H1 (cell line): ENCODE measurements around the gene PHGDH. TPM values are rescaled to one million over a fixed set of nuclear protein-coding genes. Genes with fewer than 3 reads are reported as not detected.

ENCODE experiments used
- CTCF ChIA-PET: fragments of 300-600 bp; sonication (Branson Sonifier 250); formaldehyde crosslinking; loops from one replicate; lab custom pipeline; 2021; ENCODE audit not compliant: partially characterized antibody; lab: Charles Lee
- POLR2A ChIA-PET: fragments of 300-600 bp; sonication (Branson Sonifier 250); formaldehyde crosslinking; loops from one replicate; lab custom pipeline; 2021; ENCODE audit warnings: inconsistent platforms; ENCODE audit not compliant: partially characterized antibody; lab: Charles Lee
- DNase-seq, 2 experiments: peaks; one replicate each; pipeline versions ENCODE4 v3.0.0 to v3.0.0-alpha.2; 2010 to 2022; ENCODE audit warnings: low spot score in 2 of 2, low read depth in 1 of 2, mixed read lengths in 1 of 2
- FAIRE-seq: peaks from 2 replicates; lab custom pipeline; 2011; peaks lifted over from hg19 to GRCh38; lab: Jason Lieb, UNC
- H2AFZ ChIP-seq: 2 replicates; pipeline ENCODE4 v1.8.1; 2012; ENCODE audit warnings: low read length, inconsistent platforms
- H2AK5ac ChIP-seq: 2 replicates; pipeline ENCODE4 v1.6.1; 2013; ENCODE audit warnings: low read depth, low read length
- H2BK120ac ChIP-seq: replicated peaks from 2 replicates; pipeline ENCODE3; 2013; ENCODE audit warnings: low read depth, low read length, inconsistent platforms
- H2BK12ac ChIP-seq: 2 replicates; pipeline ENCODE4 v1.6.1; 2013; ENCODE audit warnings: low read depth, low read length
- H2BK15ac ChIP-seq: 2 replicates; pipeline ENCODE4 v1.6.1; 2013; ENCODE audit warnings: low read length
- H2BK20ac ChIP-seq: 2 replicates; pipeline ENCODE4 v1.6.1; 2013; ENCODE audit warnings: low read length
- H2BK5ac ChIP-seq: 2 replicates; pipeline ENCODE4 v1.6.1; 2013; ENCODE audit warnings: low read depth, low read length
- H3K14ac ChIP-seq: 2 replicates; pipeline ENCODE4 v1.6.1; 2013; ENCODE audit warnings: inconsistent platforms; ENCODE audit not compliant: insufficient read length
- H3K18ac ChIP-seq: 2 replicates; pipeline ENCODE4 v1.6.1; 2013; ENCODE audit warnings: low read length; ENCODE audit errors: extremely low read depth
- H3K23ac ChIP-seq: 2 replicates; pipeline ENCODE4 v1.6.1; 2013; ENCODE audit warnings: inconsistent platforms; ENCODE audit not compliant: insufficient read length
- H3K23me2 ChIP-seq: 2 replicates; pipeline ENCODE4 v1.6.1; 2013; ENCODE audit warnings: low read depth, low read length
- H3K27ac ChIP-seq: 2 replicates; pipeline ENCODE4 v1.6.1; 2011; ENCODE audit warnings: low read depth, low read length, inconsistent platforms
- H3K27me3 ChIP-seq, 4 experiments: replicated peaks in 1 of 4; 1 replicate in 1 of 4; 2 replicates in 3 of 4; pipeline versions ENCODE4 v1.6.1 to v1.8.1; 2011 to 2013; ENCODE audit warnings: low read length in 3 of 4, mild to moderate bottlenecking in 3 of 4, inconsistent platforms in 2 of 4, mixed read lengths in 2 of 4, moderate library complexity in 1 of 4; ENCODE audit not compliant: control insufficient read depth in 3 of 4, insufficient read depth in 3 of 4; ENCODE audit errors: extremely low read depth in 1 of 4
- H3K36me3 ChIP-seq, 4 experiments: 2 replicates each; pipeline versions ENCODE4 v1.6.1 to v1.8.1; 2011 to 2013; ENCODE audit warnings: mild to moderate bottlenecking in 4 of 4, low read length in 3 of 4, moderate library complexity in 2 of 4, control low read depth in 1 of 4, inconsistent platforms in 1 of 4; ENCODE audit not compliant: insufficient read depth in 4 of 4, control insufficient read depth in 2 of 4
- H3K4ac ChIP-seq: replicated peaks from 2 replicates; pipeline ENCODE3; 2013; ENCODE audit warnings: low read length, low read depth, mixed read lengths, inconsistent platforms; ENCODE audit not compliant: insufficient read length
- H3K4me1 ChIP-seq, 4 experiments: replicated peaks in 1 of 4; 1 replicate in 1 of 4; 2 replicates in 3 of 4; pipeline versions ENCODE4 v1.6.1 to v1.8.1; 2011 to 2013; ENCODE audit warnings: low read length in 3 of 4, inconsistent platforms in 2 of 4, mixed read lengths in 1 of 4; ENCODE audit not compliant: insufficient read depth in 4 of 4, control insufficient read depth in 3 of 4
- H3K4me2 ChIP-seq, 2 experiments: 2 replicates each; pipeline versions ENCODE4 v1.6.1 to v1.8.1; 2011 to 2013; ENCODE audit warnings: low read depth in 2 of 2, low read length in 2 of 2, control low read depth in 1 of 2, inconsistent platforms in 1 of 2, mild to moderate bottlenecking in 1 of 2; ENCODE audit not compliant: insufficient read depth in 1 of 2
- H3K4me3 ChIP-seq, 4 experiments: fragments of 200-600, 300-600 bp in 1 of 4; sonication (generic), shearing (Covaris generic), sonication (Bioruptor Twin) in 1 of 4; 2 replicates each; pipeline versions ENCODE4 v1.5.1 to v1.8.1; 2011 to 2016; ENCODE audit warnings: low read length in 4 of 4, low read depth in 3 of 4, control low read depth in 2 of 4, inconsistent platforms in 2 of 4, mild to moderate bottlenecking in 2 of 4, mixed read lengths in 1 of 4, moderate library complexity in 1 of 4; ENCODE audit not compliant: insufficient read depth in 2 of 4; ENCODE audit errors: extremely low read depth in 1 of 4
- H3K56ac ChIP-seq: replicated peaks from 2 replicates; pipeline ENCODE3; 2013; ENCODE audit warnings: low read depth, mild to moderate bottlenecking, mixed read lengths, low read length, inconsistent platforms; ENCODE audit not compliant: insufficient read length
- H3K79me1 ChIP-seq: 2 replicates; pipeline ENCODE4 v1.6.1; 2013; ENCODE audit warnings: low read depth, low read length, control low read depth
- H3K79me2 ChIP-seq, 2 experiments: 2 replicates each; pipeline versions ENCODE4 v1.6.1 to v1.8.1; 2012 to 2013; ENCODE audit warnings: low read length in 2 of 2, mild to moderate bottlenecking in 2 of 2, inconsistent platforms in 1 of 2; ENCODE audit not compliant: insufficient read depth in 2 of 2, control insufficient read depth in 1 of 2
- H3K9ac ChIP-seq, 4 experiments: replicated peaks in 1 of 4; 1 replicate in 1 of 4; 2 replicates in 3 of 4; pipeline versions ENCODE4 v1.6.1 to v1.8.1; 2011 to 2013; ENCODE audit warnings: low read depth in 3 of 4, low read length in 3 of 4, control low read depth in 2 of 4, mild to moderate bottlenecking in 2 of 4, moderate library complexity in 2 of 4, inconsistent platforms in 1 of 4; ENCODE audit errors: extremely low read depth in 1 of 4
- H3K9me3 ChIP-seq, 2 experiments: 2 replicates each; pipeline versions ENCODE4 v1.6.1 to v1.8.1; 2012 to 2013; ENCODE audit warnings: mild to moderate bottlenecking in 2 of 2, moderate library complexity in 2 of 2, control low read depth in 1 of 2, inconsistent platforms in 1 of 2, low read depth in 1 of 2, low read length in 1 of 2, mixed read lengths in 1 of 2; ENCODE audit not compliant: insufficient read depth in 2 of 2
- H4K20me1 ChIP-seq, 2 experiments: replicated peaks in 1 of 2; 2 replicates each; pipeline versions ENCODE3 to v1.8.1; 2011 to 2013; ENCODE audit warnings: inconsistent platforms in 2 of 2, low read length in 2 of 2, mild to moderate bottlenecking in 1 of 2; ENCODE audit not compliant: insufficient read depth in 2 of 2, control insufficient read depth in 1 of 2
- H4K5ac ChIP-seq: 2 replicates; pipeline ENCODE4 v1.6.1; 2013; ENCODE audit warnings: low read length, low read depth, mixed read lengths, inconsistent platforms; ENCODE audit not compliant: insufficient read length
- H4K8ac ChIP-seq: 2 replicates; pipeline ENCODE4 v1.8.0; 2013; ENCODE audit warnings: mild to moderate bottlenecking, moderate library complexity, low read length, inconsistent platforms; ENCODE audit not compliant: insufficient read depth; ENCODE audit errors: extremely low read depth
- H4K91ac ChIP-seq: replicated peaks from 2 replicates; pipeline ENCODE3; 2013; ENCODE audit warnings: low read length, mixed read lengths, inconsistent platforms; ENCODE audit not compliant: insufficient read length
- CEBPB ChIP-seq: IDR thresholded peaks from 2 replicates; pipeline ENCODE4 v1.6.1; 2012; ENCODE audit warnings: low read depth, low read length
- CHD2 ChIP-seq: IDR thresholded peaks from 2 replicates; pipeline ENCODE4 v1.6.1; 2012; ENCODE audit warnings: low read length, improper control_type of control experiment
- KDM4A ChIP-seq: IDR thresholded peaks from one replicate; pipeline ENCODE4 v1.7.1; 2012; ENCODE audit warnings: low read depth, mild to moderate bottlenecking, moderate library complexity, low read length, inconsistent platforms; ENCODE audit not compliant: severe bottlenecking
- POU5F1 ChIP-seq: IDR thresholded peaks from 2 replicates; pipeline ENCODE4 v1.6.1; 2011; ENCODE audit warnings: low read depth, mild to moderate bottlenecking, low read length, moderate library complexity
- SP1 ChIP-seq: IDR thresholded peaks from 2 replicates; pipeline ENCODE4 v1.6.1; 2011; ENCODE audit warnings: low read depth, low read length
- SP4 ChIP-seq: IDR thresholded peaks from 2 replicates; pipeline ENCODE4 v1.6.1; 2012; ENCODE audit warnings: low read length, inconsistent platforms
- TEAD4 ChIP-seq: IDR thresholded peaks from 2 replicates; pipeline ENCODE4 v1.6.1; 2012; ENCODE audit warnings: low read depth, low read length, inconsistent platforms, mixed read lengths
- USF2 ChIP-seq: IDR thresholded peaks from 2 replicates; pipeline ENCODE4 v1.6.1; 2011; ENCODE audit warnings: low read length, improper control_type of control experiment
- WGBS, 2 experiments: shearing (Covaris generic) in 1 of 2; methylation state at CpG; one replicate each; pipeline versions ENCODE4 v1.1.6 to v1.1.7; 2013 to 2015; ENCODE audit warnings: low lambda C conversion rate in 2 of 2, mixed read lengths in 2 of 2, inconsistent platforms in 1 of 2, low coverage in 1 of 2, missing lambda C conversion rate in 1 of 2; ENCODE audit not compliant: insufficient replicate concordance in 2 of 2, insufficient coverage in 1 of 2, insufficient read length in 1 of 2; ENCODE audit errors: extremely low coverage in 1 of 2, missing lambda C conversion rate in 1 of 2; 5-methylcytosine and 5-hydroxymethylcytosine counted together
- long read RNA-seq, 2 experiments: library from RNA in 1 of 2; library from capped mRNA in 1 of 2; stranded (forward); transcript quantifications; one replicate each; pipeline ENCODE4 v2.0.0, GENCODE V29; 2021; ENCODE audit warnings: inconsistent platforms in 1 of 2
- polyA minus RNA-seq, 3 experiments: library from RNA; depleted of rRNA, polyadenylated mRNA; stranded (reverse); fragments of >200 nt; gene quantifications; 1 replicate in 2 of 3; 2 replicates in 1 of 3; pipeline ENCODE4 v1.2.3, GENCODE V29; 2011
- polyA plus RNA-seq, 7 experiments: library from polyadenylated mRNA; depleted of rRNA in 3 of 7; stranded (reverse) in 5 of 7; unstranded in 2 of 7; fragments of >200 nt in 5 of 7; fragments of 200-250 nt in 2 of 7; gene quantifications; 1 replicate in 5 of 7; 2 replicates in 1 of 7; 4 replicates in 1 of 7; pipeline versions ENCODE4 v1.2.1 to v1.2.3, GENCODE V29; 2011 to 2013; ENCODE audit warnings: missing spikeins in 2 of 7, mixed read lengths in 2 of 7
- total RNA-seq: library from RNA; stranded (reverse); fragmentation: NEBNext Ultra II Directional; extraction: Animal tissue kit (Norgen Biotek cat#: 25700); gene quantifications from 2 replicates; pipeline ENCODE4 v1.2.1, GENCODE V29; 2021

Gene PHGDH
- total RNA-seq (674 and 687 TPM in 2 replicates), polyA plus RNA-seq (2011; rRNA removed) (358 and 537 TPM in 2 replicates), polyA minus RNA-seq (2011; rRNA and poly(A)+ RNA removed) (445 and 464 TPM in 2 replicates)
- 435 TPM for polyA plus RNA-seq (2011; cell fraction: cytosol; rRNA removed)
- 524 TPM for polyA plus RNA-seq (2011; cell fraction: nucleus; rRNA removed)
- 723 to 793 TPM (median 760 TPM) in 4 replicates for polyA plus RNA-seq (2012, experiment 1 of 2)
- 849 TPM for polyA plus RNA-seq (2012, experiment 2 of 2)
- polyA plus RNA-seq (2013, experiment 1 of 2) = 237 TPM
- 221 TPM for polyA plus RNA-seq (2013, experiment 2 of 2)
- 207 TPM for polyA minus RNA-seq (2011; cell fraction: cytosol; rRNA and poly(A)+ RNA removed)
- polyA minus RNA-seq (2011; cell fraction: nucleus; rRNA and poly(A)+ RNA removed) = 241 TPM
- long read RNA-seq, experiment 1, transcript PHGDH-208 (12 exons, 2,096 nt) = major isoform, 100 of 466 reads
- long read RNA-seq, experiment 1, transcript PHGDH-205 (4 exons, 1,754 nt) = minor isoform, 52 of 466 reads
- long read RNA-seq, experiment 1, transcript PHGDH-201 (11 exons, 3,180 nt) = minor isoform, 67 of 466 reads
- long read RNA-seq, experiment 1, partial matches to known transcripts = 220 of 466 reads
- long read RNA-seq, experiment 1, other reads (novel, unspliced or antisense) = 25 of 466 reads
- long read RNA-seq, experiment 2, transcript PHGDH-201 (11 exons, 3,180 nt) = minor isoform, 280 of 1,158 reads
- long read RNA-seq, experiment 2, transcript PHGDH-208 (12 exons, 2,096 nt) = major isoform, 709 of 1,158 reads
- long read RNA-seq, experiment 2, transcript PHGDH-221 (5 exons, 1,180 nt) = minor isoform, 32 of 1,158 reads
- long read RNA-seq, experiment 2, partial matches to known transcripts = 96 of 1,158 reads
- long read RNA-seq, experiment 2, other reads (novel, unspliced or antisense) = 38 of 1,158 reads

GRCh38 chr1:119711804-119712341 is at the start of gene PHGDH:
Gene PHGDH, plus strand, starts transcription at chr1:119711934. Its CDS starts 89 bp downstream, at chr1:119712023.
- Histone ChIP-seq H3K56ac (peak within 1 kb of the TSS; percentile 93), H4K5ac (peak within 1 kb of the TSS; percentile 99), H4K20me1 (peaks cover 26 to 27% of the 10 kb centered on the region in 2 experiments), H3K79me1 (peaks cover 13% of the 10 kb centered on the region), H2AK5ac (peak within 1 kb of the TSS; percentile 79), H3K36me3 (peaks cover 0 to 25% (median 0%) of the 10 kb centered on the region in 4 experiments; a peak in 1 of 8 replicates), H3K4me3 (peak within 1 kb of the TSS; percentile 85 to 99 (median 99)), H2BK120ac (peak within 1 kb of the TSS; percentile 77), H2BK15ac (no peak within 1 kb of the TSS; the same call in 1 of the 2 replicates), H3K79me2 (peaks cover 38 to 50% of the 10 kb centered on the region in 2 experiments), H3K9me3 (no peaks in the 10 kb centered on the region), H3K23ac (no peak within 1 kb of the TSS), H2BK20ac (no peak within 1 kb of the TSS), H3K23me2 (peaks cover 12% of the 10 kb centered on the region), H4K8ac (peak within 1 kb of the TSS; percentile 97), H3K4me1 (peaks cover 14 to 32% (median 20%) of the 10 kb centered on the region in 4 experiments), H3K18ac (peak within 1 kb of the TSS; percentile 93), H4K91ac (peak within 1 kb of the TSS; percentile 94), H3K4ac (peak within 1 kb of the TSS; percentile 99), H2BK5ac (peak within 1 kb of the TSS; percentile 95), H2AFZ (no peak within 1 kb of the TSS), H3K14ac (peak within 1 kb of the TSS; percentile 70), H2BK12ac (peak within 1 kb of the TSS; percentile 89), H3K27ac (peak within 1 kb of the TSS; percentile 89), H3K4me2 (peak within 1 kb of the TSS; percentile 87 to 95), H3K27me3 (no peaks in the 10 kb centered on the region), H3K9ac (peak within 1 kb of the TSS; percentile 88 to 97 (median 94))
- FAIRE-seq (peak; percentile 19), DNase-seq (peak in 1 of 2 experiments; percentile 83)
- 1% methylated on average over 22 of the region's 27 CpGs; no CpG with 5 or more reads in 1 of the 2 experiments for WGBS, 2 experiments
- ChIA-PET POLR2A (interaction anchor here (0.7 to 9.5 kb wide), 34 partner anchors 9 to 157 kb away, joined by 3 to 425 read pairs (median 7); partner anchors contain the start of genes HMGCS2 and ZNF697), CTCF (interaction anchor here (0.7 to 7.5 kb wide), 6 partner anchors 13 to 95 kb away, joined by 3 to 67 read pairs (median 4); no protein-coding TSS in a partner anchor)
- TF ChIP-seq USF2 = no peak
- TF ChIP-seq KDM4A = peak; percentile 47
- no peak for TF ChIP-seq POU5F1
- TF ChIP-seq SP4 = no peak
- TF ChIP-seq TEAD4 = no peak
- TF ChIP-seq SP1 = peak; percentile 49; the same call in 1 of the 2 replicates
- TF ChIP-seq CEBPB = peak; percentile 70
- TF ChIP-seq CHD2 = peak; percentile 44; the same call in 1 of the 2 replicates
